ENCODE data around the gene PLSCR2.
"Not testable (repeated sequence)": the region's sequence is repeated elsewhere in the genome, so short reads cannot be mapped to it uniquely, and the experiment has no call there.

PLSCR2 gene

GRCh38 chr3:146416366-146416765 is 53.0 kb downstream of the PLSCR2 start:
- no peak for DNase-seq (ENCODE audit: low spot score)

GRCh38 chr3:146414010-146414409 is 55.4 kb downstream of the PLSCR2 start:
- no peak for DNase-seq (ENCODE audit: low spot score)

GRCh38 chr3:146412711-146413110 is 56.6 kb downstream of the PLSCR2 start:
- DNase-seq (ENCODE audit: low spot score), result not testable (repeated sequence)

GRCh38 chr3:146407956-146408355 is 61.4 kb downstream of the PLSCR2 start:
- DNase-seq (ENCODE audit: low spot score), result no peak

GRCh38 chr3:146404436-146404835 is 64.9 kb downstream of the PLSCR2 start:
- DNase-seq (ENCODE audit: low spot score), result no peak

- no peak for DNase-seq (ENCODE audit: low spot score)
These were observed 65.6 kb downstream of the PLSCR2 start for GRCh38 chr3:146403792-146404191.

GRCh38 chr3:146396792-146397191 is 72.6 kb downstream of the PLSCR2 start:
- DNase-seq (ENCODE audit: low spot score), result no peak

- DNase-seq (ENCODE audit: low spot score), result no peak
These were observed 74.2 kb downstream of the PLSCR2 start for GRCh38 chr3:146395164-146395563.

GRCh38 chr3:146390957-146391356 is 78.4 kb downstream of the PLSCR2 start:
- no peak for DNase-seq (ENCODE audit: low spot score)

- DNase-seq (ENCODE audit: low spot score), result no peak
These were observed 79.2 kb downstream of the PLSCR2 start for GRCh38 chr3:146390006-146390772.

GRCh38 chr3:146387566-146387965 is 81.8 kb downstream of the PLSCR2 start:
- no peak for DNase-seq (ENCODE audit: low spot score)

GRCh38 chr3:146386936-146387335 is 82.4 kb downstream of the PLSCR2 start:
- DNase-seq (ENCODE audit: low spot score), result no peak

GRCh38 chr3:146384786-146385185 is 84.6 kb downstream of the PLSCR2 start:
- no peak for DNase-seq (ENCODE audit: low spot score)
